Lower leg skin (tissue), 4 donors: ENCODE data around the gene CARD11. TPM values are rescaled to one million over a fixed set of nuclear protein-coding genes. Genes with fewer than 3 reads are reported as not detected.

ENCODE experiments used
- DNase-seq, 2 donors: peaks; one replicate each; pipeline ENCODE4 v3.0.0-alpha.2; 2019; ENCODE audit warnings: low spot score in 2 of 2
- H3K4me3 ChIP-seq: fragments of 200-600 bp; sonication (generic); 2 replicates; pipeline ENCODE4 v1.5.1; 2017; ENCODE audit warnings: mild to moderate bottlenecking, low read depth; ENCODE audit not compliant: poor library complexity, severe bottlenecking
- CTCF ChIP-seq, 3 donors: fragments of 450-650 bp; IDR thresholded peaks; one replicate each; pipeline ENCODE4 v1.5.1; 2016; ENCODE audit warnings: antibody characterized with exemption in 3 of 3, mild to moderate bottlenecking in 3 of 3, moderate library complexity in 2 of 3
- POLR2A ChIP-seq, 2 donors: fragments of 450-650 bp; IDR thresholded peaks; one replicate each; pipeline ENCODE4 v1.6.1; 2016 to 2017; ENCODE audit warnings: antibody characterized with exemption in 2 of 2, mild to moderate bottlenecking in 1 of 2, moderate library complexity in 1 of 2
- WGBS, 2 donors: methylation state at CpG; one replicate each; pipeline ENCODE4 v1.1.5; 2018; 5-methylcytosine and 5-hydroxymethylcytosine counted together
- intact Hi-C: fragments of 100-400 bp; cut with DNase I; formaldehyde crosslinking; loops from one replicate; pipeline ENCODE4 v1.15.0; 2023; ENCODE audit warnings: low total_unique reads
- total RNA-seq, 4 donors: library from RNA; depleted of rRNA; stranded (reverse); fragments of >200 nt; gene quantifications; one replicate each; pipeline ENCODE4 v1.1.0, GENCODE V29; 2016

CARD11 gene
- total RNA-seq, 4 donors from 2014 or later: 0.17 to 0.68 TPM; not detected in 2

GRCh38 chr7:2869981-2870380 lies 173.7 kb downstream of the CARD11 start:
- TF ChIP-seq CTCF (IDR thresholded peaks at IDR 0.05) (no peak), POLR2A (IDR thresholded peaks at IDR 0.05) (no peak)
- H3K4me3 ChIP-seq: no peak overlapping the region
- DNase-seq: no peak
- intact Hi-C loops: no loop called here
- WGBS, 2 donors: 81 to 90% methylated on average over 14 to 15 of the region's 15 CpGs

GRCh38 chr7:2866601-2867000 lies 177.1 kb downstream of the CARD11 start:
- TF ChIP-seq POLR2A (IDR thresholded peaks at IDR 0.05) (no peak), CTCF (IDR thresholded peaks at IDR 0.05) (no peak)
- no peak for DNase-seq
- H3K4me3 ChIP-seq: no peak overlapping the region
- intact Hi-C loops: no loop called here
- 23 to 45% methylated on average over 3 of the region's 3 CpGs for WGBS, 2 donors

GRCh38 chr7:2864999-2865670 lies 178.5 kb downstream of the CARD11 start:
- WGBS, 2 donors: 38 to 58% methylated on average over 12 to 17 of the region's 17 CpGs
- TF ChIP-seq CTCF (IDR thresholded peaks at IDR 0.05) (peak in 1 of 3 donors; percentile 94), POLR2A (IDR thresholded peaks at IDR 0.05) (no peak)
- no peak overlapping the region for H3K4me3 ChIP-seq
- DNase-seq: peak in 1 of 2 donors; percentile 92
- intact Hi-C loops: no loop called here

GRCh38 chr7:2864204-2864985 lies 179.3 kb downstream of the CARD11 start:
- intact Hi-C loops: no loop called here
- H3K4me3 ChIP-seq: no peak overlapping the region
- DNase-seq: no peak
- TF ChIP-seq CTCF (IDR thresholded peaks at IDR 0.05) (no peak), POLR2A (IDR thresholded peaks at IDR 0.05) (no peak)
- 84 to 86% methylated on average over 12 of the region's 12 CpGs for WGBS, 2 donors

DNA sequence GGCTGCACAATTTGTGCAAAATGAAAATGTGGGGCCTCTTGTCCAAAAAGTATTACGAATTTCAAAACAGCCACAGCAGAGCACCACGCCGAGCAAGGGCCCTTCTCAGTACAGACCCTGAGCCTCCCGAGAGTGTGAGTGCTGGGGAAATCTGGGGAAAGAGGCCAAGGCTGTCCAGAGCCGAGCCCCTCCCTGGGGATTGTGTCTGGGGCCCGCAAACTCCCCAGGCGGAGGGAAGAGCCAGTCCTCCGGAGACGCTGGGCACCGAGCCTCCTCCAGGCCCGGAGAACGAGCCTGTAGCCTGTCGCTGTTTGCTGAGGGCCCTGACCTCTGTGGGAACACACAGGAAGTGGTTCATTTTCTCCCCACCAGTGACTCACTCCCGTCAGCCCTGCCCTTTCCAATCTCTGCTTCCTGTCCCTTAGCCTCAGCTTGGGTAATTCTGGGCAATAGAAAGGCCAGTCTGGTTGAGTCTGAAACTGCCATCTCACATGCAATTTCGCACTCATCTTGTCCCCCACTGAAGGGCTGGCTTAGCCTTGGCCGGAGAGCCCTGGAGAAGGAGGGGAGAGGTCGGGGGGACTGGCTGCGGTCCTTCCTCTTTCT lies 180.1 kb downstream of the CARD11 start:
- no peak overlapping the region for H3K4me3 ChIP-seq
- WGBS, 2 donors: 46 to 55% methylated on average over 14 to 16 of the region's 18 CpGs
- DNase-seq: peak; percentile 65 to 94
- intact Hi-C loops: no loop called here
- TF ChIP-seq POLR2A (IDR thresholded peaks at IDR 0.05): no peak
- TF ChIP-seq CTCF (IDR thresholded peaks at IDR 0.05): no peak
